ENCODE results near the gene NAV1.

Gene NAV1

DNA sequence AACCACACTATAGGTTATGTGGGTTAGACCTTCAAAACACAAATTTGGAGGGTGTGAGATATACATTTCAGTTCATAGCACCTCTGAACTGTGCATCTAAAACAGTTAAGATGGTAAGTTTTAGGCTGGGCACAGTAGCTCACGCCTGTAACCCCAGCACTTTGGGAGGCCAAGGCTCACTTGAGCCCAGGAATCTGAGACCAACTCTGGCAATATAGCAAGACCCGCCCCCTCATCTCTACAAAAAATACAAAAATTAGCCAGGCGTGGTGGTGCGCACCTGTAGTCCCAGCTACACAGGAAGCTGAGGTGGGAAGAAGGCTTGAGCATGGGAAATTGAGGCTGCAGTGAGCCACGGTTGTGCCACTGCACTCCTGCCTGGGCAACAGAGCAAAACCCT, 47.9 kb downstream of the NAV1 start:
- H4K20me1 ChIP-seq (ENCODE audit: insufficient read depth, low read length) = no peaks in the 10 kb centered on the region
- no peaks in the 10 kb centered on the region for H3F3A ChIP-seq (ENCODE audit: insufficient read depth, low read length)
- 0 out of 2 replicates have a peak, but pooled peaks cover 6% of the 10 kb centered on the region for H3K27me3 ChIP-seq (replicated peaks; ENCODE audit: insufficient read depth, low read length)
- no peak for DNase-seq
- no peaks in the 10 kb centered on the region for H3K4me1 ChIP-seq (ENCODE audit: low read length)
- H3K9me3 ChIP-seq (replicated peaks; ENCODE audit: insufficient read depth, low read length) = no peaks in the 10 kb centered on the region
- H3K9me2 ChIP-seq (replicated peaks; ENCODE audit: insufficient read depth, low read length) = no peaks in the 10 kb centered on the region
- no peak overlapping the region for H2AFZ ChIP-seq (ENCODE audit: low read length)
- H3K79me2 ChIP-seq (ENCODE audit: low read length) = no peaks in the 10 kb centered on the region
- H3K27ac ChIP-seq (ENCODE audit: low read length) = no peak overlapping the region
- no peak overlapping the region for H3K4me3 ChIP-seq (ENCODE audit: low read length)
- no peak overlapping the region for H3K4me2 ChIP-seq (ENCODE audit: low read depth, low read length)
- TF ChIP-seq CTCF (IDR thresholded peaks at IDR 0.05; ENCODE audit: low read length) (no peak), EZH2 (optimal IDR thresholded peaks at IDR 0.05; ENCODE audit: low read depth, low read length) (no peak), EZH2phosphoT487 (IDR thresholded peaks at IDR 0.05; ENCODE audit: low read length) (no peak)
- no peaks in the 10 kb centered on the region for H3K36me3 ChIP-seq (replicated peaks; ENCODE audit: insufficient read depth, low read length)
- no peak overlapping the region for H3K9ac ChIP-seq (ENCODE audit: low read length)

DNA sequence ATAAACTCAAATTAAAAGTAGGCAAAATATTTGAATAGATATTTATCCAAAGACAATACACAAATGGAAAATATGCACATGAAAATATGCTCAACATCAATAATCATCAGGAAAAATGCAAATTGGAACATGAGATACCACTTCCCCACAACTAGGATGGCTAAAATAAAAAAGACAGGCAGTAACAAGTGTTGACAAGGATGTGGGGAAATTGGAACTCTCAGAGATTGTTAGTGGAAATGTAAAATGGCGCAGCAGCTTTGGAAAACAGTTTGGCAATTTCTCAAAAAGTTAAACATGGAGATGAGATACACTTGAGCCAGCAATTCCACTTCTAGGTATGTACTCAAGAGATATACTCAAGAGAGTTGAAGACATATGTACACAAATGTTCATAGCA, 48.8 kb downstream of the NAV1 start:
- Histone ChIP-seq H3F3A (ENCODE audit: insufficient read depth, low read length) (no peaks in the 10 kb centered on the region), H3K9me2 (replicated peaks; ENCODE audit: insufficient read depth, low read length) (no peaks in the 10 kb centered on the region)

More for the DNA sequence above, 48.8 kb downstream of the NAV1 start:
- H3K36me3 ChIP-seq (replicated peaks; ENCODE audit: insufficient read depth, low read length) = no peaks in the 10 kb centered on the region
- no peaks in the 10 kb centered on the region for H3K9me3 ChIP-seq (replicated peaks; ENCODE audit: insufficient read depth, low read length)
- TF ChIP-seq EZH2 (optimal IDR thresholded peaks at IDR 0.05; ENCODE audit: low read depth, low read length) (no peak), EZH2phosphoT487 (IDR thresholded peaks at IDR 0.05; ENCODE audit: low read length) (no peak), CTCF (IDR thresholded peaks at IDR 0.05; ENCODE audit: low read length) (no peak)
- DNase-seq = no peak
- H3K27me3 ChIP-seq (replicated peaks; ENCODE audit: insufficient read depth, low read length) = peaks cover 12% of the 10 kb centered on the region; the same call in 1 of the 2 replicates
- no peak overlapping the region for H3K4me3 ChIP-seq (ENCODE audit: low read length)
- H2AFZ ChIP-seq (ENCODE audit: low read length) = no peak overlapping the region
- no peak overlapping the region for H3K9ac ChIP-seq (ENCODE audit: low read length)
- H3K4me1 ChIP-seq (ENCODE audit: low read length) = no peaks in the 10 kb centered on the region
- H4K20me1 ChIP-seq (ENCODE audit: insufficient read depth, low read length) = no peaks in the 10 kb centered on the region
- no peak overlapping the region for H3K27ac ChIP-seq (ENCODE audit: low read length)
- H3K79me2 ChIP-seq (ENCODE audit: low read length) = no peaks in the 10 kb centered on the region
- H3K4me2 ChIP-seq (ENCODE audit: low read depth, low read length) = no peak overlapping the region
